Left kidney (tissue), 2 donors: ENCODE data around the gene SIRT6. TPM values are rescaled to one million over a fixed set of nuclear protein-coding genes. Genes with fewer than 3 reads are reported as not detected.
A peak's percentile ranks its signal among the peaks of the same experiment; 100 is the strongest.
"Not testable (repeated sequence)": the region's sequence is repeated elsewhere in the genome, so short reads cannot be mapped to it uniquely, and the experiment has no call there.

Experiments used
- DNase-seq: peaks from one replicate; pipeline ENCODE4 v3.0.0-alpha.2; 2013
- polyA plus RNA-seq: library from polyadenylated mRNA; unstranded; fragments of 120-200 nt; gene quantifications from one replicate; pipeline ENCODE4 v1.2.1, GENCODE V29; 2013; ENCODE audit not compliant: insufficient read length

SIRT6 gene
- polyA plus RNA-seq, 1 donor: 16.3 TPM

DNA sequence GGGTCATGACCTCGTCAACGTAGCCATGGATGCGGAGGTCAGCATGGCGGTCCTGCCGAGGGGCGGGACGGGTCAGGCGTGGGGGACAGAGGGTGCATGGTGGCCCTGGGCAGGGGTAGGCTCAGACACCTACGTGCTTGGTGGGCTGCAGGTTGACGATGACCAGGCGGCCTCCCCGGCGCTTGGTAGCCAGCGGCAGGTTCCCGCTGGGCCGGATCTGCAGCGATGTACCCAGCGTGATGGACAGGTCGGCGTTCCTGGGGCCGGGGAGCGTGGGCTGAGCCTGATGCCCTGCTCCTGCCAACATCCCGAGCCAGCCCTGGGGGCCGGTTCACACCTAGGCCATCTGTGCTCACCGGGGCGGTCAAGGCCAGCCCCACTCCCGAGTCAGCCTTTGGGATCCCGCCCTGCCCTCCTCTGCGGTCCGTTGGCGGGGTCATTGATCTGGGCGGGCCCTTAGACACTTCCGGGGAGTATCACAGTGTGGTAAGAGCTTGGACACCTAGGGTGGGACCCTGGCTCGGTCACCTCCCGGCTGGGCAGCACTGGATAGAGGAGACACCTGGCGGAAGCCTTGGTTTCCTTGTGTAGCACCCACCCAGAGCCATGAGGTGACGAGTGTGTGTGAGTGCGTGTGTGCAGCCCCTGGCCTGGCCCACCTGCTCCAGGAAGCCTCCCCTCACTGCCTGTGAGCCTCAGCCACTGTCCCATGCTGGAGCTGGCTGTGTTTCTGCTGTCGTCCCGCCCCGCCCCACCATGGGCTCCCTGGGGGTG is 7.3 kb downstream of the SIRT6 start:
- DNase-seq: no peak

DNA sequence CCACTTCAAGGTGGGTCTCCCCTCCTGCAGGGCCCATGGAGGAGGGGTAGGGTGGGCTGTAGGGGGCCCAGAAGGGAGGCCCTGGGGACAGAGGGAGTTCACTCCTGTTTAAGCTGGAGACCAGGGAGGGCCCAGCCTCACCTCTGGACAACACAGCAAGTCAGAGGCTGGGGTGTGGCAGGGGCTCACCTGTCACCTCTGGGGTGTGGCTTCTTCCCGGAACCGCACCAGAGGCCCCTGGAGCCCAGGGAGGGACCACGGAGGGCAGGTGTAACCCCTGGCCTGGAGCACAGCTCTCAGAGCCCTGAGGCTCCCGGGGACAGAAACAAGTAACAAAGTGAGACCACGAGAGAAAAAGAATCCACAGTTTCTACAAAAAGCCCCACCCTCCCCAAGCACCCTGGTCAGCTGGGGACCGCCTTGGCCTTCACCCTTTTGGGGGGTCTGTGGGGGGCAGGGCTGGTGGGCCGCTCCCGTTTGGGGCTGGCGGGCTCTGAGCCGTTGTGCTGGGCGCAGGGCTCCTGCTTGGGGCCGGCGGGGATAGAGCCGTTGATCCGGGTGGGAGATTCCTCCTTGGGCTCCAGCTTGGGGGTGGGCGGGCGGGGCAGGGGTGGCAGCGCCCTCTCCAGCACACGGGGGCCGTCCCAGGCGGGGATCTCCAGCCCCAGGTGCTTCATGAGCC is 8.0 kb downstream of the SIRT6 start:
- no peak for DNase-seq

- DNase-seq: no peak
Measured at GRCh38 chr19:4173479-4174212, 8.7 kb downstream of the SIRT6 start.

- DNase-seq: peak; percentile 61
Measured at GRCh38 chr19:4172861-4173473, 9.4 kb downstream of the SIRT6 start.

GRCh38 chr19:4171676-4172075 is 10.7 kb downstream of the SIRT6 start:
- no peak for DNase-seq

DNA sequence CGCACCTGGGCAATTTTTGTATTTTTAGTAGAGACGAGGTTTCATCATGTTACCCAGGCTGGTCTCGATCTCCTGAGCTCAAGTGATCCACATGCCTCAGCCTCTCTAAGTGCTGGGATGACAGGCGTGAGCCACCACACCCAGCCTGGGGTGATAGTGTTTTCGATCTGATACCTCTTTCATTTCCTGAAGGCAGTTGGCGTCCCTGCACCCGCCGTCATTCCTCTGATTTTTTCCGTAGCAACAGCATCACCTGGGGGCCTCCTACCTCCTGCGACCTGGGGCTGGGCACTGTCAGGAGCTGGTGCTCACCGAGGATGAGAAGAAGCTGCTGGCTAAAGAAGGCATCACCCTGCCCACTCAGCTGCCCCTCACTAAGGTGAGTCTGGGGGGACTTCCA is 18.1 kb downstream of the SIRT6 start:
- no peak for DNase-seq

- no peak for DNase-seq
Measured at GRCh38 chr19:4161415-4162077, 20.8 kb downstream of the SIRT6 start.

GRCh38 chr19:4157971-4158370 is 24.4 kb downstream of the SIRT6 start:
- not testable (repeated sequence) for DNase-seq

DNA sequence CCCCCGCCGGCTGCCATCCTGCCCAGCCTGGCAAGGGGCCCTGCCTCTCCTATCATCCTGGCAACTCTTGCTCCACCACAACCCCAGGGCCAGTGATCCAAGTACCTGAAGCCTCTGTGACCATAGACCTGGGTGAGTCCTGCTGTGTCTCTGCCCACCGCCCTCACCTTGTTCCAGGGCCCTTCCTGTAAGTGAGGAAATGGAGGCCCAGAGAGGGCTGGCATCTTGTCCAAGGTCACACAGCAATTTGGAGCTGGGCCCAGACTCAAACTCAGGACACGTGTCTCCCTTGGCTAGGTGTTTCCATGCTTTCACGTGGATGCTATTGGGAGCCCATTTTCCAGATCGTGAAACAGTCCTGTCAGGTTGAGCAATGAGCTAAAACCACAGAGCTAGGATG is 25.2 kb downstream of the SIRT6 start:
- no peak for DNase-seq

GRCh38 chr19:4154571-4155312 is 27.6 kb downstream of the SIRT6 start:
- DNase-seq: no peak

- no peak for DNase-seq
Measured at GRCh38 chr19:4152241-4152998, 29.9 kb downstream of the SIRT6 start.

DNA sequence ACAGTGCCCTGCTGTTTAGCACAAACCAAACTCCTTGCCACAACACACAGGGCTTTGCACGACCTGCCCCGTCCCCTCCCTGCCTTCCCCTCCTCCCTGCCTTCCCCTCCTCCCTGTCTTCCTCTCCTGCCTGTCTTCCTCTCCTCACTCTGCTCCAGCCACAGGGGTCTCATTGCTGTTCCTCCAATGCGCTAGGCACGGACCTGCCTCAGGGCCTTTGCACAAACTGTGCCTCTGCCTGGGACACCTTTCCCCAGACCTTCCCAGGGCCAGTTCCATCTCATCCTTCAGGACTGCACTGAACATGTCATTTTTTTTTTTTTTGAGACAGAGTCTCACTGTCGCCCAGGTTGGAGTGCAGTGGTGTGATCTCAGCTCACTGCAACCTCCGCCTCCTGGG is 30.7 kb downstream of the SIRT6 start:
- DNase-seq: no peak

- DNase-seq: no peak
Measured at GRCh38 chr19:4149518-4150288, 32.7 kb downstream of the SIRT6 start.

- no peak for DNase-seq
Measured at GRCh38 chr19:4144666-4145249, 37.6 kb downstream of the SIRT6 start.

DNA sequence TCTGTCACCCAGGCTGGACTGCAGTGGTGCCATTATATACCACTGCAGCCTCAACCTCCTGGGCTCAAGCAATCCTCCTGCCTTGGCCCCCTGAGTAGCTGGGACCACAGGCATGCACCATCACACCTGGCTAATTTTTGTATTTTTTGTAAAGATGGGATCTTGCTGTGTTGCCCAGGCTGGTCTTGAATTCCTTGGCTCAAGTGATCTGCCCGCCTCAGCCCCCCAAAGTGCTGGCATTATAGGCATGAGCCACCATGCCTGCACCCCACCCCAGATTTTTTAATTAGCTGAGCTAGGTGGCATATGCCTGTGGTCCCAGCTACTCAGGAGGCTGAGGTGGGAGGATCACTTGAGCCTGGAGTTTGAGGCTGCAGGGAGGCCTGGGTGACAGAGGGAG is 39.4 kb downstream of the SIRT6 start:
- not testable (repeated sequence) for DNase-seq

DNA sequence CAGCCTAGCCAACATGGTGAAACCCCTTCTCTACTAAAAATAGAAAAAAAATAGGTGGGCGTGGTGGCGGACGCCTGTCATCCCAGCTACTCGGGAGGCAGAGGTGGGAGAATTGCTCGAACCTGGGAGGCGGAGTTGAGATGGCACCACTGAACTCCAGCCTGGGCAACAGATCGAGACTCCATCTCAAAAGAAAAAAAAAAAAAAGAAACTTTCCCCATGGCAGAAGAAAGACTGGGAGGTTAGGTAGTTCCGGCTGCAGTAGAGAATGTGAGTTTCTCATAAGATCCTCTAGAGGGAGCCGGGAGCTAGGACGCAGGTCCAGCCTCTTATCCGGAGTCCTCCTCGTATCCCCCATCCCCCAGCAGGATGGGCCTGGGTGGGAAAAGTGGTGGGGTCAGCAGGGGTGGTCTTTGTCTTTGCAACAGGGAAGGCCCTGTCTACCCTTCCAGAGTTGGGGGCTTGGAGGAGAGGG is 42.1 kb downstream of the SIRT6 start:
- peak; percentile 33 for DNase-seq

GRCh38 chr19:4139614-4140236 is 42.6 kb downstream of the SIRT6 start:
- DNase-seq: peak; percentile 35

DNA sequence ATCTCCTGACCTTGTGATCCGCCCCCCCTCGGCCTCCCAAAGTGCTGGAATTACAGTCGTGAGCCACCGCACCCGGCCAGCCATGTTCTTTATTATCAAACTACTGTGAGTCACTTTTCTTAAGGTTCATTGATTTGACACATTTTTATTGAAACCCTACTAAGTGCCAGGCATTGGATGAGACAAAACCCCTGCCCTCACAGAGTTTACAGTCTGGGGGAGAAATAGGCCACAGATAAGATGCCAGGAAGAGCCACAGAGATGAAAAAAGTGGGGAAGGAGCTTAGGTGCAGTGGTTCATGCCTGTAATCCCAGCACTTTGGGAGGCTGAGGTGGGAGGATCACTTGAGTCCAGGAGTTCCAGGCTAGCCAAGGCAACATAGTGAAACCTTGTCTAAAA is 43.9 kb downstream of the SIRT6 start:
- no peak for DNase-seq

- DNase-seq: no peak
Measured at GRCh38 chr19:4136680-4137088, 45.7 kb downstream of the SIRT6 start.
